SK-MEL-5 (cell line): Measurements from ENCODE around the gene RADIL. TPM values are rescaled to one million over a fixed set of nuclear protein-coding genes. Genes with fewer than 3 reads are reported as not detected.

Experiments used
- DNase-seq: peaks from one replicate; pipeline ENCODE4 v3.0.0-alpha.2; 2016; ENCODE audit warnings: low read depth, low spot score
- in situ Hi-C: cut with HindIII; loops from 2 replicates; pipeline ENCODE4 v1.10.0; 2016; ENCODE audit warnings: low sequenced_read_pairs, high pct_unique_total_duplicates, low pct_unique_long_range_greater_than_20kb
- total RNA-seq: library from RNA; depleted of rRNA; stranded (reverse); fragments of >200 nt; shearing (Covaris generic); gene quantifications from 2 replicates; pipeline ENCODE4 v1.2.3, GENCODE V29; 2014

Gene RADIL
- total RNA-seq, 1 experiment from 2014 or later, result 24.3 TPM

DNA sequence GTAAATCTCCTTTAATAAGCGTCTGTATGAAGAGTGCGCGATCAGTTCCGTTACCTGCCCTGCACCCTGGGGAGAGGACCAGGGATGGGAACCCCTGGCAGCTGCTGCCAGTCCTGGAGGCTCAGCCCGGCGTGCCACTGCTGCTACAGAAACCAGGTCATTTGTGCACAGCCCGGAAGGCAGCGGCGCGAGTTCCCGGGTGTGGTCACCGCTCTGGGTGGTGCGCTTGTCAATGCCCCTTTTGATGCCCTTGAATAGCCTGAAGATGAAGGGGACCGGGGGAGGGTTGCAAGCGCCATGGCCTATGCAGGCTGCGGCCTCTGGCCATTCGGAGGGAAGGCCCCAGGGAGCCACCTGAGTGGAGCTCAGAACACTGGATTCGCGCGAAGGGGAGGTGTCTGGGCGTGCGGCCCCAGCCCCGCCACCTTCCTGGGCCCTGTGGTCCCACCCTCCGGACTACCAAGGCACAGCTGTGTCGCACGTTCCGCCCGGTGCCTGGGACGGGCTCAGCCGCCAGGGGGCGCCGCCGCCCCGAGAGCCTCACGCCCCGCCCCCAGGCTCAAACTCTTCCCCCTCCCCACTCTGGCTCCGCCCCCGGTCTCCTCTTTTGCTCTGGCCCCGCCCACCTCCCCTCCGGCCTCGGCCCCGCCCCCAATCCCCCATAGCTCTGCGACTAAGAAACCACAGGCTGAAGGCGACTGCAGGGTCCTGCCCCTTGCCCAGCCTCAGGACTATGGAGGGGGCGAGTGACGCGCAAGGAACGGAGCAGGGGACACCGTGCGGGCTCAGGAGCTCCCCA lies 91.6 kb downstream of the RADIL start:
- peak; percentile 69 for DNase-seq
- in situ Hi-C loops, result no loop called here

DNA sequence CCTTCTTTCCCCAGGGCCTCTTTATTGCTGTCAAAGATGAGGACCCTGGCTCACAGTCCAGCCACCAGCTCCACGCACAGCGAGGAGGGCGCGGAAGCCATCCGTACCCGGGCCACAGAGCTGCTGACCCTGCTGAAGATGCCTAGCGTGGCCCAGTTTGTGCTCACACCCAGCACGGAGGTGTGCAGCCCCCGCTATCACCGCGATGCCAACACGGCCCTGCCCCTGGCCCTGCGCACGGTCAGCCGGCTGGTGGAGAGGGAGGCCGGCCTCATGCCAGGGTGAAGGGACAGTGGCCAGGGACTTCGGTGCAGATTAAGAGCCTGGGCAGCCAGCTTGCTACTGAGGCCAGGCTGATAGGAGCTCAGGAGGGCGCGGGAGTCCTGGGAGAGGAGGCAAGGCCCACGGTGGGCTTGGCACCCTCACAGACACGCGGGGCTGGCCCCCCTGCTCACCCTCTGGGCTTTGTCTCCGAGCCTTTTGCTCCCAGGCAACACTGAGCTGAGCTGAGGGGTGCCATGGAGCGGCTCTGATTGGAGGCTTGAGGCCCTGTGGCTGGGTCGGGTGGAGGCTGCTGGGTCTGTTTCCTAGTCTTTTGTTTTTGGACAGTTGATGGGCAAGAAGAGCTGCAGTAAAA lies 92.3 kb downstream of the RADIL start:
- DNase-seq, result no peak
- in situ Hi-C loops, result no loop called here

DNA sequence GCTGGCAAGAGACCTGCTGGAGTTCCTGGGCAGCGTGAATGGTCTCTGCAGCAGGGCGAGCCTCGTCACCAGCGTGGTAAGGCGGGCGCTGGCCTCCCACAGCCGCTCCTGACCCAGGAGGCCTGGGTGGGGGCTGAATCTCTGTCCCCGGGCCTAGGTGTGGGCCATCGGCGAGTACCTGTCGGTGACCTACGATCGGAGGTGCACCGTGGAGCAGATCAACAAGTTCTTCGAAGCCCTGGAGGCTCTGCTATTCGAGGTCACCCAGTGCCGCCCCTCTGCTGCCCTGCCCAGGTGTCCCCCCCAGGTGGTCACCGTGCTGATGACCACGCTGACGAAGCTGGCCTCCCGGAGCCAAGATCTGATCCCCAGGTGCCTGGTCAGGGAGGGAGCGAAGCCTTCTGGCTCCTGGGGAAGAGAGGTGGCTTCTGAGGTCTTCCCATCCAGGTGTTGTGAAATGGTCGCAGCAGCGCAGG lies 93.0 kb downstream of the RADIL start:
- DNase-seq, result no peak
- in situ Hi-C loops, result no loop called here

DNA sequence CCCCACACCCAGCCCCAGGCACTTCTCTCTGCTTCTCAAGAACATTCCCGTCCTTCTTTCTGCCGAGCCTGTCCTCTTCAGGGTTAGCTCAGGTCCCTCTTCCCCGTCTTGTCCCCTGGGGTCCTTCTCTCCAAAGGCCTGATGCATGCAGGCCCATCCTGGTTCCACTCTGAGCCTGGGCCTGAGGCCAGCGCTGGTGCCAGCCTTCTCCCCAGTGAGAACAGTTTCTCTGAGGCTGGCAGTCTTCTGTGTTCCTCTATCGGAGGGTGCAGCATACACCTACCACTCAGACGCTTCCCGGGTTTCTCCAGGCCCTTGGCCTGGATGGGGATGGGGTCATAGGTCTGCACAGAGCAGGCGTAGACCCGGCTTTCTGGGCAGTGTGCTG lies 93.4 kb downstream of the RADIL start:
- in situ Hi-C loops, result no loop called here
- no peak for DNase-seq

DNA sequence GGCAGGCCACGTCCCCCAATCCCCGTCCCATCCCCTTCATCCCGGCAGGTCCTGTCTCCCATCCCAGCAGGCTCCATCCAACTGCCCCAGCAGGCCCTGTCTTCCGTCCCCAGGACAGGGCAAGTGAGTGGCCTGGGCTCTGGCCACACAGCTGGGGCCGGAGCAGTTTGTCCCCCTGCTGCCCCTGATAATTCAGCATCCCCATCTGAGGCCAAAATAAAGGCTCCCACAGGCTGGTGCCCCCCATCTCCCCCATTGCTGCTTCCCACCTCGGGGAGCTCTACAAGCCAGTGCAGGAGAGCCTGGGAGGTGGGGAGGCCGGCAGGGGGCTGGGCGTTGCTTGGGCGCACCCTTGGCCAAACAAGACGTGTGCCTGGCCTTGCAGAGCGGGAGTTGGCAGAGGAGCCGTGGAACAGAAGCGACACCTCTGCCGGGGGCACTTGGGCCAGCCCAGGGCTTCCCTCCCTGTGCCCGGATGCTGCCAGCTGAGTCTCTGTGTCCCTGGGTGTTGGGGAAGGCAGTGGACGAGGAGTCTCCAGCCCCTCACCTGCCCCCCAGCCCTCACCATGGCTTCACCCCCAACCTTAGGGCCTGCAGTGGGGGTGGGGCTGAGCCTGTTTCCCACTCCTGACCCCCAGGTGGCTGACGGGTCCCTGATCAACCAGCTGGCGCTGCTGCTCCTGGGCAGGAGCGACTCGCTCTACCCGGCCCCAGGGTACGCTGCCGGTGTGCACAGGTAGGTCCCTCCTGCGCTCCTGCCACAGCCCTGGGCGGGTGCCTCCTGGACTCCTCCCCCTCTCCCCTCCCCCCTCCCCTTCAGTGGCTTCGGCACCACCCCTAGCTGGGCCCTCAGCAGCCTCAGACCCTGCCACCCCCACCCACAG lies 94.1 kb downstream of the RADIL start:
- in situ Hi-C loops, result no loop called here
- no peak for DNase-seq

DNA sequence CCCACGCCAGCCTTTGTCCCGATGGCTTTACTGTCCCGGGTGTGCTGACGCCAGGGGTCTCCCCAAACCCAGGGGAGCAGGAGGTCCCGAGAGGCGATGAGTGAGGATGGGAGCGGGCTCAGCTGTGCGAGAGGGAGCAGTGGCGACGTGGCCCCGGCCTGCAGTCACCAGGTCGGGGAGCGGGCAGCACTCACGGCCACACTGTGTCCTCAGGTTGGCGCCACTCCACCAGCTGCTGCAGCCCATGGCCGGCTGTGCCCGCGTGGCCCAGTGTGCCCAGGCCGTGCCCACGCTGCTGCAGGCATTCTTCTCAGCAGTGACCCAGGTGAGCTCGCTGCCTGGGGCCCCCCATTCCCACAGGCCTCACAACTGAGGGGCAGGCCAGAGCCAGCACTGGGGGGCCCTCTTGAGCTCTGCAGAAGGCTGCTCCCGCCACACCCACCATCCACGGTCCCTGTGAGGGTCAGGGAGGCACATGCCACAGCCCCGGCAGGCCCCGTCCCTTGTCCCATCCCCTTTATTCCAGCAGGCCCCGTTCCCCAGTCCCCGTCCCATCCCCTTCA lies 94.8 kb downstream of the RADIL start:
- in situ Hi-C loops, result no loop called here
- DNase-seq, result no peak

DNA sequence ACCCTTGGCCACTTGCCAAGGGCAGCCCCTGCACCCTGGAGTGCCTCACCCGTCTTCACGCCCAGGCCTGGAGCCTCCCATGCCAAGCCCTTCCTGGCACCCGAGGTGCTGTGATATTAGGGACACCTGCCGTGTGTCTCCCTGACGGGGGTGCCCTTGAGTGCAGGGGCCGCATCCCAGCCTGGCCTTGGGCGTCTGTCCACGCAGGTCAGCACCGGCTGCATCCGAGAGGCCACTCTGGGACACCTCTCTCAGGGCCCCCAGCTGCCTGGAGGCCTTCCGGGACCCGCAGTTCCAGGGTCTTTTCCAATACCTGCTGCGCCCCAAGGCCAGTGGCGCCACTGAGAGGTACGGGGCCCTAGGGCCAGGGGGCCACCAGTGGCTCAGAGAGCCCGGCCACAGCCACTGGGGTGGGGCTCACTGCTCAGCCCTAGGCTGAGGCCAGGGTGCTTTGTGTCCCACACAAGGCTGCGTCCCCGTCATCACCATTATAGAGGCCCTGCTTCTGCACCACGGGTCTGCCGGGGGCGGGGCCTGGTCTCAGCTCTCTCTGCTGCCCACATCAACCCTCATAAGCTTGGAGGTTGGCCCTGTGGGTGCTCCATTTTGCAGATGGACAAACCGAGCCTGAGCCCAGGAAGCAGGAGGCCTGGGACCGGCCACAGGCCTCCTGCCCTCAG lies 95.4 kb downstream of the RADIL start:
- DNase-seq, result no peak
- in situ Hi-C loops, result no loop called here

DNA sequence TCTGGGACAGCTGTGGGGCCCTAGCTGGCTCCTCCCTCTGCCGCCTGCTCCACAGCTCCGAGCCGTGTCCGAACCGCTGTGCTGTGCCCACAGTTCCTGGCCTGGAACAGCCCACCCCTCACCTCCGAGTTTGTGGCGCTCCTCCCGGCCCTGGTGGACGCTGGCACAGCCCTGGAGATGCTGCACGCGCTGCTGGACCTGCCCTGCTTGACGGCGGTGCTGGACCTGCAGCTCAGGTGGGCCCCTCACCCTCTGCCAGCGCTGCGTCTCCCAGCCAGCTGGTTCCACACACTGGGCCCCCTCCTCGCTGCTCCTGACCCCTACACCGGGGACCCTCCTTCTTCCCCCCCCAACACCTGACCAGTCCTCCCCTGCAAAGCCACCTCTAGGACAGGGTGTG lies 96.0 kb downstream of the RADIL start:
- in situ Hi-C loops, result no loop called here

DNA sequence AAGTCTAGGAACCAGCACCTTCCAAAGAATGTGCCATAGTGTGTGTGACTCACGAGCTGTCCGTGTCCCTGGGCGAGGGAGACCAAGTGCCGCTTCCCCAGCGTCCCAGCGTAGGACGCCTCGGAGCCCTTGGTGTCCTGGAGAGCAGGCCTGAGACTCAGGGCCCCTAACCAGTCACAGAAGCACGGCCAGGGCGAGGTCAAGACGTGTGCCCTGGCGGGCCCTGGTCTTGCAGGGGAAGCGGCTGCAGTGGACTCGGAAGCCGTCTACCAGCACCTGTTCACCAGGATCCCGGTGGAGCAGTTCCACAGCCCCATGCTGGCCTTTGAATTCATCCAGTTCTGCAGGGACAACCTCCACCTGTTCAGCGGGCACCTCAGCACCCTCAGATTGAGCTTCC lies 97.5 kb downstream of the RADIL start:
- no peak for DNase-seq
- in situ Hi-C loops, result no loop called here

More for the DNA sequence above, 96.0 kb downstream of the RADIL start:
- no peak for DNase-seq

DNA sequence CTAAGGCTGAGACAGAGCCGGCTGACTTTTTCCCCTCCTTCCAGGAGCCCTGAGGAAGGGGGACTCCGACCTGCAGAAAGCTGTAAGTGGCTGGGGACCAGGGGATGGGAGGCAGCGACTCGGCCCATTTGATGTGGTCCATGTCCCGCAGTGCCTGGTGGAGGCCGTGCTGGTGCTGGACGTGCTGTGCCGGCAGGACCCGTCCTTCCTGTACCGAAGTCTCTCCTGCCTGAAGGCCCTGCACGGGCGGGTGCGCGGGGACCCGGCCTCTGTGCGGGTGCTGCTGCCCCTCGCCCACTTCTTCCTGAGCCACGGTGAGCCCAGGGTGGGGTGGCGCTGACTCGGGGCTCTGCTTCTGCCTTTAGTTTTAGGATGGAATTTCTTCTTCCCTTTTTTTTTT lies 98.1 kb downstream of the RADIL start:
- DNase-seq, result no peak
- in situ Hi-C loops, result no loop called here

DNA sequence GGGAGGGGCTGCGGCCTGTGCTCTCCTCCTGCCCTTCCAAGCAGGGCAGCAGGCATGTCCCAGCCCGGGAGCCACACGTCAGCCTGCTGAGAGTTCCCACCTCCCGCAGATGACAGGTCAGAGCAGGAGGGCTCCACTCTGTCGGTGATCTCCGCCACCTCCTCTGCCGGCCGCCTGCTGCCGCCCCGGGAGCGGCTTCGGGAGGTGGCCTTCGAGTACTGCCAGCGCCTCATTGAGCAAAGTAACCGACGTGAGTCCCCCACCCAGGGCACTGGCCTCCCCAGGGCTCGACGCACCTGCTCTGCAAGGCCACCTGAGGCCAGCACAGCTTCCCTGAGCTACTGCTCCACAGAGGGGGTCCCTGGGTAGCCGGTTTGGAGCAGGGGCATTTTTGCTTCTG lies 98.7 kb downstream of the RADIL start:
- no peak for DNase-seq
- in situ Hi-C loops, result no loop called here

DNA sequence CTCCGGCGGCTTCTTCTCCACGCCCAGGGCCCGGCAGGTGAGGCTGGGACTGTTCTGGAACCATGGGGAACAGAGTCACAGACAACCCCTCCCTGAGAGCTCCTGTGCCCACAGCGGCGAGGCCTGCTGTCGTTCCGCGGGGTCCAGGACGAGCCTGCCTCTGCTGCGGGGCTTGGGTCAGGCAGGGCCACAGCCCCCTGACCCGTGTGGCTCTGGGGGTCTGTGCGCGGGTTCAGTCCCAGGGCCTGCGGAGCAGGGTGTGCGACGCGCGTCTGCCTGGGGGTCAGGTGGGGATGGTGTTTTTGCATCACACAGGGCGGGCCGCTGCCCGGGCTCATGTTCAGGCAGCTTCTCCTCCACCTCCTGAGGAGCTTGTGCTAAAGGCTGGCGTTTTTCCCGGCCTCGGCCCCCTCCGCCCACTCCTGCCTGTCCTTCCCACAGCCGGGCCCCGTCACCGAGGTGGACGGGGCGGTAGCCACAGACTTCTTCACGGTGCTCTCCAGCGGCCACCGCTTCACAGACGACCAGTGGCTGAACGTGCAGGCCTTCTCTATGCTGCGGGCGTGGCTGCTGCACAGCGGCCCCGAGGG lies 99.7 kb downstream of the RADIL start:
- in situ Hi-C loops, result no loop called here
- DNase-seq, result no peak

DNA sequence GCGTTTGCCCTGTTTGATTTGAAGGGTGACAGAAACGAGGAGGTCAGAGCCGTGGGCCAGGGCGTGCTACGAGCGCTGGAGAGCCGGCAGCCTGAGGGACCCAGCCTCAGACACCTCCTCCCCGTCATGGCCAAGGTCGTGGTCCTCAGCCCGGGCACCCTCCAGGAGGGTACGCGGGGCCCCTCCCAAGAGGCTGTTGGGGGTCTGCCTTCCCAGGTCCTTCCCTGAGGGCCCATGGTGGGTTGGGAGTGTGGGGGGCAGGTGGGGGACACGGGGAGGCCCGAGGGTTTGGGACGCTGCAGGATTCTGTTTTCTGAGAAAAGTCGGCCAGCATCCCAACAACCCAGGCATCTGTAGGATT lies 100.2 kb downstream of the RADIL start:
- in situ Hi-C loops, result no loop called here

DNA sequence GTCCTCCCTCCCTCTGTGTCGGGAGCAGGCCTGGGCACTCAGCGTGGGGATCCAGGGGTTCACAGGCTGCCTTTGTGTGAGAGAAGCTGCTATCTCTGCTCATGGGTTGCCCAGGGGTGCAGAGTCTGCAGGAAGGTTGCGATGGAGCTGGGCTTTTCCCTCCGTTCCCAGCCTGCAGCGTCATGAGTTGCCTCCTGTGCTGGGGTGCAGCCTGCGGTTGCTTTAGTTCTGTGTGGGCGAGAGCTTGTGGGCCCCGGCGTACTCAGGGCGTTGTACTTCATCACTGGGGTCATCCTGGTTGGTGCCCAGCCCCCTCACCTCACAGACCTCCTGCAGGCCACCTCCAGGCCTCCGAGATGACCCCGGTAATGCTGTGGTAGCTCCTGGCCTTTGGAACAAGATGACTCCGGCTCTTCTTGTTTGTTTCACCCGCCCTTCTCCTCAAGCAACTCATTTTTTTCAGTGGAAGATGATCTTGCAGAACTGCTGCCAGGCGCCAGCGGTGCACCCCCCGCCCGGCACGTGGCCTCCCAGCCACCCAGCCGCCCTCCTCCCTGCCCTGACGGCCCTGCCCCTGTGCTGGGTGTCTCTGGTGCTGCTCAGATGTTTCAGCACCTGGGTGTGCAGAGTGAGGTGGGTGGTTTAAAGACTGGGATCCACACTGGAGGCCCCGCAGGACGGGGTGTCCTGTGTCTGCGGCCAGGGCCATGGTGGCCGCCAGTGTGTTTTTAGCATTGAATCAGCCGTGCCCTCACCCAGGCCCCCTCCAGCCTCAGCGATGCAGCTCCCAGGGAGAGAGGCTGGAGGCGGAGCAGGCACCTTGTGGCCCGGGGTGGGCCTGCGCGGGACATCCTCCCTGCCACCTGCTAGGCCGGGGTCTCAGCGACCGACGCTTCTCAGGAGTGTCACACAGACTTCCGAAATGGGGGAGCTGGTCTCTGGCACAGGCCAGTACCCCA lies 100.9 kb downstream of the RADIL start:
- no peak for DNase-seq
- in situ Hi-C loops, result no loop called here

More for the DNA sequence above, 100.2 kb downstream of the RADIL start:
- no peak for DNase-seq

DNA sequence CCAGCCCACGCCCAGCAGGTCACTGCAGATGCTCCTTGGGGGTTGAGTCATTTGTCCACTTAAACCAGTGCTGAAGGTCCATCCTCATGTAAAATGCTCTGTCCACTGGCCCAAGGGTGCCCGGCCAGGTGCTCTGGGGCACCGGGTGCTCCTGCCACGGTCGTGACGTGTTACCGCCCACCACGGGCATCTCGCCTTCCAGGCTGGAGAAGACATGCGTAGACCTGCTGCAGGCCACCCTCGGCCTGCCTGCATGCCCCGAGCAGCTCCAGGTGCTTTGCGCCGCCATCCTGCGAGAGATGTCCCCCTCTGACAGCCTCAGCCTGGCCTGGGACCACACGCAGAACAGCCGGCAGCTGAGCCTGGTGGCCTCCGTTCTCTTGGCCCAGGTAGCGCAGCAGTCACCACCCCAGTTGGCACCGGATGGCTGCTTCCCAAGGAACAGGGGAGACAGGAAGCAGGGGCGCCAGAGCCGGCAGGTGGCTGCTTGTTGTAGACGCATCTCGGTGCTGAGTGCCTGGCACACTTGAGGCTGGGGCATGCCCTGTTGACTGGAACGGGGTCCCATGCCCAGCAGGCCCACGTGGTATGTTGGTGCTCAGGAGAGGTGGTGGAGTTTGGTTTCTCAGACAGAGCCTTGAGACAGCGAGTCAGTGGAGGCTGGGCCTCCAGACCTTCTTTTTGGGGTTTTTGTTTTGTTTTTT lies 102.0 kb downstream of the RADIL start:
- DNase-seq, result no peak
- in situ Hi-C loops, result no loop called here

DNA sequence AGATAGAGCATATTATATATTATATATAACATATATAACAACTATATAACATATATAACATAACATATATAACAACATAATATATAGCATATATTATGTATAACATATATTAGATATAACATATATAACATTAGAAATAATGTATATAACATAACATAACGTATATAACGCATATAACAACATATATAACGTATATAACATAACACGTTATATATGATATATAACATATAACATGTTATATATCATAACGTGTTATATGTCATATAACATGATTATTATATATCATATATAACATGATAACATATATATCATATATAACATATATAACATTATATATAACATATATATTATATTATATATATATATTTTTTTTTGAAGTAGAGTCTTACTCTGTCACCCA lies 104.4 kb downstream of the RADIL start:
- in situ Hi-C loops, result no loop called here

More for the DNA sequence above, 104.4 kb downstream of the RADIL start:
- DNase-seq, result no peak
